Karpas-422 (cell line): ENCODE results near the gene CCDC121. TPM values are rescaled to one million over a fixed set of nuclear protein-coding genes. Genes with fewer than 3 reads are reported as not detected.

Experiments used
- DNase-seq: peaks from one replicate; pipeline ENCODE4 v3.0.0-alpha.2; 2015
- H2AFZ ChIP-seq: fragments of 200-600 bp; sonication (generic); 2 replicates; pipeline ENCODE4 v1.6.1; 2014; ENCODE audit warnings: antibody characterized with exemption, low read length, mixed read lengths
- H3K27ac ChIP-seq: fragments of 200-600 bp; sonication (generic); 2 replicates; pipeline ENCODE4 v1.5.1; 2014; ENCODE audit warnings: mild to moderate bottlenecking, low read length, moderate library complexity
- H3K27me3 ChIP-seq: fragments of 200-600 bp; sonication (generic); 2 replicates; pipeline ENCODE4 v1.6.1; 2014; ENCODE audit warnings: low read length, mixed read lengths
- H3K36me3 ChIP-seq: fragments of 200-600 bp; sonication (generic); 2 replicates; pipeline ENCODE4 v1.6.1; 2014; ENCODE audit warnings: low read length, mixed read lengths; ENCODE audit not compliant: insufficient read depth
- H3K4me1 ChIP-seq: fragments of 200-600 bp; sonication (generic); 2 replicates; pipeline ENCODE4 v1.6.1; 2014; ENCODE audit warnings: mild to moderate bottlenecking, low read length, mixed read lengths
- H3K4me2 ChIP-seq: fragments of 200-600 bp; sonication (generic); 2 replicates; pipeline ENCODE4 v1.6.1; 2014; ENCODE audit warnings: low read length, low read depth, mild to moderate bottlenecking; ENCODE audit not compliant: poor library complexity, severe bottlenecking
- H3K4me3 ChIP-seq: fragments of 200-600 bp; sonication (generic); 2 replicates; pipeline ENCODE4 v1.5.1; 2014; ENCODE audit warnings: mild to moderate bottlenecking, antibody characterized with exemption, low read length, mixed read lengths
- H3K79me2 ChIP-seq: fragments of 200-600 bp; sonication (generic); 2 replicates; pipeline ENCODE4 v1.6.1; 2014; ENCODE audit warnings: mild to moderate bottlenecking, low read length, mixed read lengths
- H3K9ac ChIP-seq: fragments of 200-600 bp; sonication (generic); 2 replicates; pipeline ENCODE4 v1.6.0; 2014; ENCODE audit warnings: low read length
- H3K9me2 ChIP-seq: fragments of 200-600 bp; sonication (generic), shearing (Covaris generic); replicated peaks from 2 replicates; pipeline ENCODE4 v1.6.0; 2014; ENCODE audit warnings: mild to moderate bottlenecking, low read length, moderate library complexity; ENCODE audit not compliant: insufficient read depth
- H3K9me3 ChIP-seq: fragments of 300-700, 200-600 bp; sonication (generic); 2 replicates; pipeline ENCODE4 v1.6.1; 2014; ENCODE audit warnings: low read length, mixed read lengths
- H4K20me1 ChIP-seq: fragments of 200-600 bp; sonication (generic); 2 replicates; pipeline ENCODE4 v1.6.1; 2014; ENCODE audit warnings: mild to moderate bottlenecking, antibody characterized with exemption, low read length, low read depth; ENCODE audit not compliant: insufficient read depth
- total RNA-seq: library from RNA; depleted of rRNA; stranded (reverse); fragments of >200 nt; shearing (Covaris generic); gene quantifications from 2 replicates; pipeline ENCODE4 v1.2.3, GENCODE V29; 2014; ENCODE audit warnings: low replicate concordance; rRNA removed

The CCDC121 gene, protein sequence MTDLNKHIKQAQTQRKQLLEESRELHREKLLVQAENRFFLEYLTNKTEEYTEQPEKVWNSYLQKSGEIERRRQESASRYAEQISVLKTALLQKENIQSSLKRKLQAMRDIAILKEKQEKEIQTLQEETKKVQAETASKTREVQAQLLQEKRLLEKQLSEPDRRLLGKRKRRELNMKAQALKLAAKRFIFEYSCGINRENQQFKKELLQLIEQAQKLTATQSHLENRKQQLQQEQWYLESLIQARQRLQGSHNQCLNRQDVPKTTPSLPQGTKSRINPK
- 1.2 and 2.9 TPM in 2 replicates for total RNA-seq

DNA sequence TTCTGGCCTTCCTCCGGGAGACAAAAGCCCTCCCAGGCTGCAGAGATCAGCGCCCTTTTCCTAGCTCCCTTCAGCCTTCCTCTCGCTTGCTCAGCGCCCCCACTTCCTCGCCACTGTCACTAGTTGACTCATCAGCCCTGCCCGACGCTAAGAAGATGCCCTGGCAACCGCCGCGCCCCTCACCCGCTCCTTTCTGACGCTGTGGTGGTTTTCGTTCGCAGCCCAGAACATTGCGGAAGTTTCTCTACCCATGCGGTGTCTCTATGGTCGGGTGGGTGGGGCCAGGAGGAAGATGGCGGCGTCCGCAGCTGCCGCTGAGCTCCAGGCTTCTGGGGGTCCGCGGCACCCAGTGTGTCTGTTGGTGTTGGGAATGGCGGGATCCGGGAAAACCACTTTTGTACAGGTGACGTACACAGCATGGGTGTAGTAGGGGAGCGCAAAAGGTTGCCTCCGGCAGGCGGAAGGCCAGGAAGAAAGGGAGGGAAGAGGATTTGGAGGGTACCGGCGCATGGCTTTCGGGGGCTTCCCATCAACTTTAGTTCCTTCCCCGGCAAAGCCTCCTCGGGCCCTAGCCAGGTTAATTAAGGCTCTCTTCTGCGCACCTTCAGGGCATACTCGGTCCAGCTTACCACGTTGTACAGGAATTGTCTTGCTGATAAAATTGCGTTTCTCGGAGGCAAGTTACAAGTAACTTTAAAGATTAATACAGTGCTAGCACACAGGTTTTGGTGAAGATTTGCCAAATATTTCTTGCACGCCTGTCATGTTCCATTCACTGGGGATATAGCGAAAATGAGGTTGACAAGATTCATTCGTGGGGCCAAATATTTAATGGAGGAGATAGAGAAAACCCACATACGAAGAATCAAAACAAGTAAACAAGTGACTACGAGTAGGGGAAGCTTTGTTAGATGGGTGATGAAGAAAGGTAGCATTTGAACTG is at the start of gene CCDC121, which contains the start of gene GPN1:
Gene CCDC121, minus strand, starts transcription at position 246 of the 943 bp plus-strand sequence. CDS start 1,213 bp downstream, outside the sequence.
Gene GPN1, plus strand, starts transcription at position 284 of the 943 bp plus-strand sequence. Its CDS starts 9 bp downstream, at position 293.
- Histone ChIP-seq H4K20me1 (no peaks in the 10 kb centered on the region), H3K4me2 (peak within 1 kb of the TSS; percentile 78), H3K4me3 (peak within 1 kb of the TSS; percentile 82), H3K4me1 (peaks cover 18% of the 10 kb centered on the region), H3K79me2 (peaks cover 39% of the 10 kb centered on the region), H3K27ac (peak within 1 kb of the TSS; percentile 5; the same call in 1 of the 2 replicates), H2AFZ (peak within 1 kb of the TSS; percentile 32; the same call in 1 of the 2 replicates), H3K36me3 (peaks cover 34% of the 10 kb centered on the region; the same call in 1 of the 2 replicates), H3K9me2 (no peaks in the 10 kb centered on the region), H3K9ac (peak within 1 kb of the TSS; percentile 84), H3K27me3 (no peaks in the 10 kb centered on the region), H3K9me3 (no peaks in the 10 kb centered on the region)
- DNase-seq, result peak; percentile 97

DNA sequence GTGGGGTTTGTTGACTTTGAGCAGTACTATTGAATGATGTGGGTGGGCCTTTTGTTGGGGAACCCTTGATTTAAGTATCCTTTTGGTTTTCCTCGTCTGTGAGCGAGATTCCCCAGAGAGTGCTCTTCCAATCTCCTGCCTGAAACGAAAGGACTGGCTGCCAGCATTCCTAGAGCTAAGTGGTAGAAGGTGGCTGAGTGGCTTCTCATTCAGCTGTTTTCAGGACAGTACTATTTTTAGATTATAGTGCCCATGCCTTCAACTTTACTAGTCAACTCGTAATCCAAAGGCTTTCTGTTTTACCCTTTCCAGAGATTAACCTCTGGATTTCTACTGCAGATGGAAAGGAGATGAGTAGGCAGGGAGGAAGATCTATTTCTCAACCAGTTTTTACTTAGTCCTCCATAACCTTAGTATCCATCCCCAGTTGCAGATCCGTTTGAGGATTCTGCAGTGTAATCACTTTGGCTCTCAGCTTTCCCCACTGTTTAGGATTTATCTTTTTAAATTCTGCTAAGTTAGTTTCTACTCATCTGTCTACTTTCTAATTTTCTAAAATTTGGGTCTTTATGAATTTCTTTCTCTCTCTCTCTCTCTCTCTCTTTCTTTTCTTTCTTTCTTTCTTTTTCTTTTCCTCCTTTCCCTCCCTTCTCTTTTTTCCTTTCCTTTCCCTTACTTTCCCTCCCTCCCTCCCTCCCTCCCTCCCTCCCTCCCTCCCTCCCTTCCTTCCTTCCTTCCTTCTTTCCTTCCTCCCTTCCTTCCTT is 44.1 kb upstream of the CCDC121 start:
- Histone ChIP-seq H3K36me3 (peaks cover 38% of the 10 kb centered on the region), H4K20me1 (no peaks in the 10 kb centered on the region), H3K9me2 (no peaks in the 10 kb centered on the region), H3K4me3 (no peak overlapping the region), H3K4me2 (no peak overlapping the region), H3K27ac (no peak overlapping the region), H3K79me2 (peaks cover 10% of the 10 kb centered on the region; the same call in 1 of the 2 replicates), H3K9ac (no peak overlapping the region), H3K27me3 (no peaks in the 10 kb centered on the region), H3K4me1 (no peaks in the 10 kb centered on the region), H3K9me3 (no peaks in the 10 kb centered on the region), H2AFZ (no peak overlapping the region)
- DNase-seq, result no peak

GRCh38 chr2:27671235-27671634 is 42.4 kb upstream of the CCDC121 start:
- Histone ChIP-seq H3K4me1 (no peaks in the 10 kb centered on the region), H3K4me3 (no peak overlapping the region), H3K9me2 (no peaks in the 10 kb centered on the region), H3K9ac (no peak overlapping the region), H4K20me1 (no peaks in the 10 kb centered on the region), H3K4me2 (no peak overlapping the region), H3K36me3 (peaks cover 31% of the 10 kb centered on the region), H3K79me2 (peaks cover 12% of the 10 kb centered on the region; the same call in 1 of the 2 replicates), H2AFZ (no peak overlapping the region), H3K27ac (no peak overlapping the region), H3K9me3 (no peaks in the 10 kb centered on the region), H3K27me3 (no peaks in the 10 kb centered on the region)
- no peak for DNase-seq

DNA sequence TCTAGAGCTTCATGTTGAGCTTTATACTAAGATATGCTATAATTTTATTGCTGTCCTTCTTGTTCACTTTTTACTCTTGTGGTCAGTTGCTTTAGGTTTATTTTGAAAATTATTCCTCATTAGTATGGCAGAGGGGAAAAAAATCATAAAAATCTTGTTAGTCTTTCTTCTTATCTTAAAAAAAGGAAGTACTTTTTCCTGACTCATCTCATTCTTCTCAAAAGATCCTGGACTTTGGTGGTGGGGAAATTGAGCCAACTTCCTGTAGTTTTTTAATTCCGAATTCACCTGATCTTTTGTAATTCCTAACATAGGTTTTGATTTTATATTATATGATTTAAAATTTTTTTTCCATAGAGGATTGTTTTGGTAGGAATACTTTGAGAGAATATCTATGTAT is 38.6 kb upstream of the CCDC121 start:
- Histone ChIP-seq H3K27ac (no peak overlapping the region), H3K4me3 (no peak overlapping the region), H3K4me2 (no peak overlapping the region), H3K9me3 (no peaks in the 10 kb centered on the region), H3K27me3 (no peaks in the 10 kb centered on the region), H3K9me2 (no peaks in the 10 kb centered on the region), H3K4me1 (peaks cover 20% of the 10 kb centered on the region), H2AFZ (no peak overlapping the region), H3K9ac (no peak overlapping the region), H4K20me1 (no peaks in the 10 kb centered on the region), H3K79me2 (peaks cover 37% of the 10 kb centered on the region), H3K36me3 (peaks cover 16% of the 10 kb centered on the region; the same call in 1 of the 2 replicates)
- no peak for DNase-seq

GRCh38 chr2:27664622-27665363 is 36.0 kb upstream of the CCDC121 start:
- Histone ChIP-seq H3K9me3 (no peaks in the 10 kb centered on the region), H3K4me2 (peak overlapping the region; percentile 100), H3K27me3 (no peaks in the 10 kb centered on the region), H3K36me3 (peaks cover 25% of the 10 kb centered on the region; the same call in 1 of the 2 replicates), H4K20me1 (no peaks in the 10 kb centered on the region), H3K9ac (peak overlapping the region; percentile 79), H3K27ac (no peak overlapping the region), H2AFZ (peak overlapping the region; percentile 83), H3K4me3 (peak overlapping the region; percentile 74), H3K4me1 (peaks cover 27% of the 10 kb centered on the region), H3K79me2 (peaks cover 54% of the 10 kb centered on the region), H3K9me2 (no peaks in the 10 kb centered on the region)
- DNase-seq, result no peak

DNA sequence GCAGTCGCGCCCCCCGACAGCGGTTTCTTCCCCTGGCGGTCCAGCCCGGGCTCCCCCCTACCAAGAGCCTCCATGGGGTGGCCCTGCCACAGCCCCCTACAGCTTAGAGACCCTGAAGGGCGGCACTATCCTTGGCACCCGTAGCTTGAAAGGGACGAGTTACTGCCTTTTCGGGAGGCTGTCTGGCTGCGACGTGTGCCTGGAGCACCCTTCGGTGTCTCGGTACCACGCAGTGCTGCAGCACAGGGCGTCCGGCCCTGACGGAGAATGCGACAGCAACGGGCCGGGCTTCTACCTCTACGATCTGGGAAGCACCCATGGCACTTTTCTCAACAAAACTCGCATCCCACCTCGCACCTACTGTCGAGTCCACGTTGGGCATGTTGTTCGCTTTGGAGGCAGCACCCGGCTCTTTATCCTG is 35.4 kb upstream of the CCDC121 start:
- peaks cover 59% of the 10 kb centered on the region for H3K79me2 ChIP-seq
- peaks cover 27% of the 10 kb centered on the region for H3K4me1 ChIP-seq
- H3K36me3 ChIP-seq, result peaks cover 29% of the 10 kb centered on the region; the same call in 1 of the 2 replicates
- peak overlapping the region; percentile 83 for H2AFZ ChIP-seq
- peak overlapping the region; percentile 78; the same call in 1 of the 2 replicates for H3K27ac ChIP-seq
- H3K9me2 ChIP-seq, result no peaks in the 10 kb centered on the region
- H3K9ac ChIP-seq, result peak overlapping the region; percentile 79
- H3K4me2 ChIP-seq, result peak overlapping the region; percentile 100
- peak; percentile 52 for DNase-seq
- peak overlapping the region; percentile 74 for H3K4me3 ChIP-seq
- H3K27me3 ChIP-seq, result no peaks in the 10 kb centered on the region
- no peaks in the 10 kb centered on the region for H4K20me1 ChIP-seq
- no peaks in the 10 kb centered on the region for H3K9me3 ChIP-seq
